Activated CD4-positive, alpha-beta T cell treated with anti-CD3 and anti-CD28 coated beads for 36 hours (primary cell): ENCODE measurements around the gene NDUFA12. TPM values are rescaled to one million over a fixed set of nuclear protein-coding genes. Genes with fewer than 3 reads are reported as not detected.

Experiments
- ATAC-seq: fragments of 200-7000 bp; cut with Tn5 transposase; one replicate; pipeline ENCODE4 v1.10.0; 2021; ENCODE audit warnings: mild to moderate bottlenecking, moderate library complexity
- CTCF ChIA-PET: fragments of 350-600 bp; sonication (Branson Sonifier 250); formaldehyde crosslinking; loops from one replicate; lab custom pipeline; 2021; ENCODE audit warnings: antibody characterized with exemption; lab: Charles Lee
- POLR2A ChIA-PET: fragments of 350-600 bp; sonication (Branson Sonifier 250); formaldehyde crosslinking; loops from one replicate; lab custom pipeline; 2021; ENCODE audit warnings: antibody characterized with exemption, inconsistent platforms; lab: Charles Lee
- DNase-seq: peaks from one replicate; pipeline ENCODE4 v3.0.0-alpha.2; 2020
- H3K27ac Mint-ChIP-seq: one replicate; pipeline ENCODE4 v1.8.0; 2021; ENCODE audit warnings: mixed read lengths
- H3K27me3 Mint-ChIP-seq: one replicate; pipeline ENCODE4 v1.8.0; 2021; ENCODE audit warnings: mixed read lengths
- H3K36me3 Mint-ChIP-seq: one replicate; pipeline ENCODE4 v1.8.0; 2021; ENCODE audit warnings: low read depth, mixed read lengths
- H3K4me1 Mint-ChIP-seq: one replicate; pipeline ENCODE4 v1.8.0; 2021; ENCODE audit warnings: mixed read lengths
- H3K4me3 Mint-ChIP-seq: one replicate; pipeline ENCODE4 v1.8.0; 2021; ENCODE audit warnings: mild to moderate bottlenecking, moderate library complexity, mixed read lengths
- H3K9me3 Mint-ChIP-seq: one replicate; pipeline ENCODE4 v1.8.0; 2021; ENCODE audit warnings: low read depth, mixed read lengths
- intact Hi-C, 2 experiments: fragments of 100-400 bp; cut with DNase I in 1 of 2; cut with micrococcal nuclease in 1 of 2; formaldehyde crosslinking; loops; one replicate each; pipeline versions ENCODE4 v1.14.2 to v1.15.1; 2022 to 2024; cut with DNase I, micrococcal nuclease
- total RNA-seq, 2 experiments: library from RNA; stranded (reverse); gene quantifications; one replicate each; pipeline ENCODE4 v1.2.3, GENCODE V29; 2021

Gene NDUFA12
- total RNA-seq, 2 experiments from 2014 or later, result 135 to 194 TPM

DNA sequence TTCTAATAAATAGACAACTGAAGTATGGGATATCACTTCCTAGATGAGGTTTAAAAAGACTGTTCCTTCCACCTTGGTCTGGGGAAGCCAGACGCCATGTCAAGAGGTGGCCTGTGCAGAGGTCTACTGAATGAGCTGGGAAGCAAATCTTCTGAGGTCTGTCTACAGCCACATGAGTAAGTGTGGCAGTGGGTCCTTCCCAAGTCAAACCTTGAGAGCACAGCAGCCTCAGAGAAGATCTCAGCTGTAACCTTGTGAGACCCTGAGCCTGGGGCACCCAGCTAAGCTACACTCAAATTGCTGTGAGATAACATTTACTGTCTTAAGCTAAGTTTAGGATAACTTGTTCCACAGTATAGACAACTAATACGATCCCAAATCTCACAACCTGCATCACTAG is 20.2 kb downstream of the NDUFA12 start:
- H3K27ac Mint-ChIP-seq, result no peak overlapping the region
- intact Hi-C loops, result loop anchor here (5.0 to 10.0 kb wide), 3 partner anchors 41 to 839 kb away; partner anchors contain the start of gene PLXNC1 (in 1 of the 2)
- H3K9me3 Mint-ChIP-seq, result no peaks in the 10 kb centered on the region
- H3K4me1 Mint-ChIP-seq, result peaks cover 62% of the 10 kb centered on the region
- ChIA-PET POLR2A (no interaction called here), CTCF (interaction anchor here (0.8 to 1.2 kb wide), 2 partner anchors 10 to 102 kb away, joined by 3 to 4 read pairs; no protein-coding TSS in a partner anchor)
- no peak overlapping the region for H3K4me3 Mint-ChIP-seq
- ATAC-seq (no peak), DNase-seq (no peak)
- no peaks in the 10 kb centered on the region for H3K27me3 Mint-ChIP-seq
- H3K36me3 Mint-ChIP-seq, result peaks cover 19% of the 10 kb centered on the region

DNA sequence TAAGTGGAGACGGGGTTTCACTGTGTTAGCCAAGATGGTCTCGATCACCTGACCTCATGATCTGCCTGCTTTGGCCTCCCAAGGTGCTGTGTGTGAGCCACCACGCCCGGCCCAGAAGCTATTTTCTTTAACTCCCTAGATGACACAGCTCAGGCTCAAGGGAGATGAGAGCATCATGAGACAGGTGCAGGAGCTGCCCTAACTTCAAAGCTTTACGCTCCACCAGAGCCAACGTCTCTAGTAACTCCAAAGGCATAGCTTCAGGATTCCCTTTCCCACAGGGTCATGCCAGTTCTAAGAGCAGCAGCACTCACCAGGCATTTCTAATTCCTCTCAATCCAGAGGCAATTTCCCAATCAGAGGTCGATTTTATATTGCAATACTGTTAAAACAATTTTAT is 21.0 kb downstream of the NDUFA12 start:
- POLR2A ChIA-PET, result interaction anchor here (1.4 kb wide), 1 partner anchor 8 kb away, joined by 4 read pairs; no protein-coding TSS in a partner anchor
- CTCF ChIA-PET, result interaction anchor here (0.8 to 1.3 kb wide), 5 partner anchors 9 to 272 kb away, joined by 3 to 4 read pairs (median 3); no protein-coding TSS in a partner anchor
- intact Hi-C loops, result loop anchor here (5.0 to 10.0 kb wide), 3 partner anchors 40 to 838 kb away; partner anchors contain the start of gene PLXNC1 (in 1 of the 2)

DNA sequence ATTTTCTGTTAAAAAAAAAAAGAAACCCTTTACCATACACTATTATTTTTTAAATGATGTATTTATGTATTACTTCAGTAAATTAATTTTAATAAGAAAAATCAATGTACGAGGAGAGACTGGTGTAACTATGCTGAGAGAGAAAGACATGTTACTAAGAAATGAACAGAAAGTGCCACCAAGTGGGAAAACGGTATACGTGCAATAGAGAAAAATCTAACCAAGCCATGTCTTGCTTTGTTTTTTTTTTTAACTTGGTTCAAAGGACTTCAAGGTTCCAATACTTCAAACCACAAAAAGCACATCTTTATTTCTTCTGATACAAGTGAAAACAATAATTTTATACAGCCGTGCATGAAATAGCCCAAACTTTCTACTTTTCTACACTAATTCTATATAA is 22.9 kb downstream of the NDUFA12 start:
- CTCF ChIA-PET, result interaction anchor here (0.7 to 0.9 kb wide), 2 partner anchors 10 to 554 kb away, joined by 3 to 4 read pairs; no protein-coding TSS in a partner anchor

More for the DNA sequence above, 21.0 kb downstream of the NDUFA12 start:
- DNase-seq (no peak), ATAC-seq (no peak)
- Mint-ChIP-seq H3K4me1 (peaks cover 60% of the 10 kb centered on the region), H3K9me3 (no peaks in the 10 kb centered on the region), H3K4me3 (no peak overlapping the region), H3K27me3 (no peaks in the 10 kb centered on the region), H3K36me3 (peaks cover 15% of the 10 kb centered on the region), H3K27ac (no peak overlapping the region)

DNA sequence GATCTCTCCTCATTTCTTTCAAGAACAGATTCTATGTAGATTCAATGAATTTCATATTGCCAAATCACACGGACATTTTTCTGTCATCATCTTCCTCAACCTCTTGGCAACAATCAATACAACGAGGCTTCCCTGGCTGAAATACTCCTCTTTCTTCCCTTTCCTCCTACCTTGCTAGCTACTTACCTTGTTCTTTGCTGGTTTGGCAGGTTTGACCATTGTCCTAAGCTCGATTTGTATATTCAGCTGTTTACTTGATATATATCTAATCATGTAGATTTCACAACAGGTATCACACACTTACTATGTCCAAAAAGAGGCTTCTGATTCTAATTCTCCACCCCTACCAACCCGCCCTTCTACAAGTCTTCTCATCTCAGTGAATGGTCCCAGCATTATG is 23.6 kb downstream of the NDUFA12 start:
- H3K4me1 Mint-ChIP-seq, result peaks cover 51% of the 10 kb centered on the region
- intact Hi-C loops, result loop anchor here (5.0 to 10.0 kb wide), 3 partner anchors 38 to 835 kb away; partner anchors contain the start of gene PLXNC1 (in 1 of the 2)
- H3K36me3 Mint-ChIP-seq, result peaks cover 13% of the 10 kb centered on the region
- H3K9me3 Mint-ChIP-seq, result no peaks in the 10 kb centered on the region
- H3K4me3 Mint-ChIP-seq, result no peak overlapping the region
- ChIA-PET POLR2A (no interaction called here), CTCF (interaction anchor here (0.6 to 0.7 kb wide), 2 partner anchors 11 to 382 kb away, joined by 3 read pairs; no protein-coding TSS in a partner anchor)
- H3K27me3 Mint-ChIP-seq, result no peaks in the 10 kb centered on the region
- DNase-seq (no peak), ATAC-seq (no peak)
- no peak overlapping the region for H3K27ac Mint-ChIP-seq

More for the DNA sequence above, 22.9 kb downstream of the NDUFA12 start:
- peak; percentile 64 for ATAC-seq
- no peaks in the 10 kb centered on the region for H3K27me3 Mint-ChIP-seq
- H3K4me1 Mint-ChIP-seq, result peaks cover 51% of the 10 kb centered on the region
- no peak overlapping the region for H3K4me3 Mint-ChIP-seq
- no peak overlapping the region for H3K27ac Mint-ChIP-seq
- no peak for DNase-seq
- POLR2A ChIA-PET, result no interaction called here
- H3K36me3 Mint-ChIP-seq, result peaks cover 11% of the 10 kb centered on the region
- H3K9me3 Mint-ChIP-seq, result no peaks in the 10 kb centered on the region
- intact Hi-C loops, result loop anchor here (5.0 to 10.0 kb wide), 3 partner anchors 38 to 836 kb away; partner anchors contain the start of gene PLXNC1 (in 1 of the 2)

DNA sequence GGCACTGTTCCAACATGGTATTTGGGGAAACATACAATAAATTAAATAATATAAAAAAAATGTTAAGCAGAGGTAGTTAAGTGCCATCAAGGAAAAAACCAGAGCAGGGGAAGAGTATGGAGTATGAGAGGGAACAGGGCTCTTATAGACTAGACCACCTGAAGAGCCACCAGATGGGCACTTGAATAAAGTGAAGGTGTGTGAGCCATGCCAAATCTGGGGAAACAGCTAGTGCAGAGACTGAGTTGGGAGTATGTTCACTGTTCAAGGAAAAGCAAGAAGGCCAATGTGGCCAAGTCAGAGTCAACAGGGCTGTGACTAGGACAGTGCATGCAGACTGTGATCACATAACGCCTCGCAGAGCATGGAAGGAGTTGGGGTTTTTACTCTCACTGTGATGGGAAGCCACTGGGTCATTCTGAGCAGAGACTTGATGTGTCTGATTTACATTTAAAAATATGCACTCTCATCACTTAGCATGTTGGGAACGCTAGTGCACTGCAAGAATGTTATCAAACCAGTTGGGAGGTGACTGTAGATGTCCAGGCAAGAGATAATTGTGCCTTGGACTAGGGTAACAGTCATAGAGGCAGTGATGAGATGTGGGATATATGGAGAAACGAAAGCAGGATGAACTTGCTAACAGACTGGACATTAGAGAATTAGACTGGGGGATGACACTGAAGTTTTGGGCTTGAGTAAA is 25.6 kb downstream of the NDUFA12 start:
- intact Hi-C loops, result no loop called here
- no peak for DNase-seq
- peaks cover 37% of the 10 kb centered on the region for H3K4me1 Mint-ChIP-seq
- peaks cover 15% of the 10 kb centered on the region for H3K36me3 Mint-ChIP-seq
- no peak for ATAC-seq
- no peaks in the 10 kb centered on the region for H3K9me3 Mint-ChIP-seq
- no peak overlapping the region for H3K27ac Mint-ChIP-seq
- ChIA-PET CTCF (no interaction called here), POLR2A (no interaction called here)
- no peak overlapping the region for H3K4me3 Mint-ChIP-seq
- no peaks in the 10 kb centered on the region for H3K27me3 Mint-ChIP-seq

DNA sequence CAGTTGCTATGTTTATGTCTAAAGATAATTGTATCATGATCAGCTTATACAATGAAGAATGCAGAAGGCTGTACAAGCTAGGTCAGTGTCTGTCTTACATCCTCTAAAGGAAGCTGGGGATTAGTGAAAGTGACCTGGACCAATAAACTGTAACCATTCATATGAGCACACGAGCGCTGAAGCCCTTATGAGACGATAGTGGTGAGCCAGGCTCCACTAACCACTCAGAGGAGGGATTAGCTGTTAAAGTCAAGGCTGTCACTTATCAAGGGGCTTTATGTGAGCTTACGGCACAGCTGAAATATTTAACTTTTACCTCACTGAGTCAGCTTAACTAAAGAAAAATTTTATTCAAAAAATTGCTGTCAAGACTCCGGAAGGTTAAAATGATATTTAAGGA is 30.3 kb downstream of the NDUFA12 start:
- H3K27me3 Mint-ChIP-seq, result no peaks in the 10 kb centered on the region
- no peak overlapping the region for H3K27ac Mint-ChIP-seq
- intact Hi-C loops, result no loop called here
- no peaks in the 10 kb centered on the region for H3K9me3 Mint-ChIP-seq
- CTCF ChIA-PET, result interaction anchor here (1.1 to 1.2 kb wide), 3 partner anchors 9 to 71 kb away, joined by 3 read pairs; no protein-coding TSS in a partner anchor
- ATAC-seq (no peak), DNase-seq (no peak)
- POLR2A ChIA-PET, result no interaction called here
- no peak overlapping the region for H3K4me3 Mint-ChIP-seq
- H3K4me1 Mint-ChIP-seq, result peaks cover 9% of the 10 kb centered on the region
- H3K36me3 Mint-ChIP-seq, result peaks cover 19% of the 10 kb centered on the region

DNA sequence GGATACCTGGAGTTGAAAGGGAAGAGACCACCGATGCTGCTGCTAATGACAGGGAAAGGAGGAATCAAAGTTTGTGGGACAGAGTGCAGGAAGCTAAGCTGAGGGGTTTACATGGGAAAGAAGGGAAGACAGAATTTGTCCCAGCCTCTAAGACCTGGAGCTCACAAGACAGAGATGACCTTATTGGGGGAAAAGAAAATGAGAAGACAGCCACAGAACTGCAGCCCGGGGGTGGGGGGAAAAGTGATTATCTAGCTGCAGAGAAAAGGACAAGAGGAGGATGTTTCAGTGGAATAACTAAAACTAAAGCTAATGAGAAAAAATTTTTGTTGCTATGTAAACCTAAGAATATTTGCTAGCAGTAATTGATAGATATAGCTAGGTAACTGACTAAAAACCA is 30.7 kb downstream of the NDUFA12 start:
- ATAC-seq (no peak), DNase-seq (no peak)
- intact Hi-C loops, result no loop called here
- H3K36me3 Mint-ChIP-seq, result peaks cover 19% of the 10 kb centered on the region
- H3K27me3 Mint-ChIP-seq, result no peaks in the 10 kb centered on the region
- H3K4me3 Mint-ChIP-seq, result no peak overlapping the region
- POLR2A ChIA-PET, result no interaction called here
- H3K4me1 Mint-ChIP-seq, result peaks cover 4% of the 10 kb centered on the region
- no peak overlapping the region for H3K27ac Mint-ChIP-seq
- CTCF ChIA-PET, result interaction anchor here (0.5 to 1.2 kb wide), 4 partner anchors 9 to 72 kb away, joined by 3 read pairs; no protein-coding TSS in a partner anchor
- no peaks in the 10 kb centered on the region for H3K9me3 Mint-ChIP-seq

DNA sequence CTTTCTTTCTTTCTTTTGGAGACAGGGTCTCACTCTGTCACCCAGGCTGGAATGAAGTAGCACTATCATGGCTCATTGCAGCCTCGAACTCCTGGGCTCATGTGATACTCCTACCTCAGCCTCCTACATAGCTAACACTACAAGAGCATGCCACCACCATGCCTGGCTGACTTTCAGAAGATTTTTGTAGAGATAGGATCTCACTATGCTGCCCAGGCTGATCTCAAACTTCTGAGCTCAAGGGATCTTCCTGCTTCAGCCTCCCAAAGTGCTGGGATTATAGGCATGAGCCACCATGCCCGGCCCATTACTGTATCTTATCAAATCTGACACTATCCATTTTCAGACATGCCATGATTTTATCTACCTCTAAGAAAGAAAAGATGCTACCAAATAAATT is 31.6 kb downstream of the NDUFA12 start:
- ChIA-PET CTCF (interaction anchor here (0.6 to 1.2 kb wide), 2 partner anchors 10 to 20 kb away, joined by 3 read pairs; no protein-coding TSS in a partner anchor), POLR2A (no interaction called here)
- Mint-ChIP-seq H3K36me3 (peaks cover 19% of the 10 kb centered on the region), H3K4me3 (no peak overlapping the region), H3K27me3 (no peaks in the 10 kb centered on the region), H3K9me3 (no peaks in the 10 kb centered on the region), H3K4me1 (no peaks in the 10 kb centered on the region), H3K27ac (no peak overlapping the region)
- intact Hi-C loops, result no loop called here
- ATAC-seq, result no peak
- DNase-seq, result no peak

DNA sequence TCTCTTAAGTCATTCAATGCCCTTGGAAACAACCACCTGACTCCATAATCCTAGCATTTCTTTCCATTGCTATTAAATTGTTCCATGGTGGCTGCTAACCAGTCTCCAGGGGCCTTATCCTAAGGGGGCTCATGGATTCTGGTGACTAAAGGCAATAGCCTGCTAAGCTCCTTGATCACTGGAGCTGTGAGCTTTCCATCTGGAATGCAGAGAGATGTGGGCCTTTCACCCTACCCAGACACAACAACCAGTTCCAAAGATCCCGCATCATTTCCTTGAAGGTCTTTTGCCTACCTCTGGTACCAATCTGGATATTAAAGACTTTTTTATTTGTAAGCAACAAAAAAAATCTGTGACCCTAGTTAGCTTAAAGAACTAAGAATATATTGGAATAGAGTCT is 32.9 kb downstream of the NDUFA12 start:
- H3K27ac Mint-ChIP-seq, result no peak overlapping the region
- no peaks in the 10 kb centered on the region for H3K4me1 Mint-ChIP-seq
- DNase-seq (no peak), ATAC-seq (no peak)
- peaks cover 16% of the 10 kb centered on the region for H3K36me3 Mint-ChIP-seq
- intact Hi-C loops, result no loop called here
- no peak overlapping the region for H3K4me3 Mint-ChIP-seq
- no peaks in the 10 kb centered on the region for H3K9me3 Mint-ChIP-seq
- ChIA-PET CTCF (interaction anchor here (0.6 kb wide), 1 partner anchor 56 kb away, joined by 3 read pairs; no protein-coding TSS in a partner anchor), POLR2A (no interaction called here)
- H3K27me3 Mint-ChIP-seq, result no peaks in the 10 kb centered on the region

DNA sequence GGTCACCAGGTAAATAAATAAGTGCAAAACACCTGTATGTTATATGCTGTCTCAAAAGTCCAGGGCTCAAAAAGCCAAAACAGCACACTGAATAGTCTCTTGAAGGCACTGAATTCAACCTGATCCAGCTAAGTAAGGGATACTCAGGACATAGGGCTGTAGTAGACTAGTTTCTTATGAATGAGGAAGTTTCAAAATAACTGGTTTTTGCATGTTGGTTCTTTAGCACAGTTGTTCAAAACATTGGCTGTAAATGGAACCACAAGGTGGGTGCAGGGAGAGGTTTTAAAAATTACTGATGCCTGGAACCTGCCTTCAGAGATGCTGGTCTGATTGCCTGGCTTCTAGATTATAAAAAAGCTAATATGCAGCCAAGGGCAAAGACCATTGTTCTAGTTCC is 34.1 kb downstream of the NDUFA12 start:
- intact Hi-C loops, result no loop called here
- no peak for ATAC-seq
- ChIA-PET POLR2A (no interaction called here), CTCF (interaction anchor here (0.5 to 0.7 kb wide), 2 partner anchors 21 to 59 kb away, joined by 3 read pairs; no protein-coding TSS in a partner anchor)
- DNase-seq, result no peak
- Mint-ChIP-seq H3K27ac (no peak overlapping the region), H3K9me3 (no peaks in the 10 kb centered on the region), H3K36me3 (peaks cover 12% of the 10 kb centered on the region), H3K27me3 (no peaks in the 10 kb centered on the region), H3K4me1 (no peaks in the 10 kb centered on the region), H3K4me3 (no peak overlapping the region)

DNA sequence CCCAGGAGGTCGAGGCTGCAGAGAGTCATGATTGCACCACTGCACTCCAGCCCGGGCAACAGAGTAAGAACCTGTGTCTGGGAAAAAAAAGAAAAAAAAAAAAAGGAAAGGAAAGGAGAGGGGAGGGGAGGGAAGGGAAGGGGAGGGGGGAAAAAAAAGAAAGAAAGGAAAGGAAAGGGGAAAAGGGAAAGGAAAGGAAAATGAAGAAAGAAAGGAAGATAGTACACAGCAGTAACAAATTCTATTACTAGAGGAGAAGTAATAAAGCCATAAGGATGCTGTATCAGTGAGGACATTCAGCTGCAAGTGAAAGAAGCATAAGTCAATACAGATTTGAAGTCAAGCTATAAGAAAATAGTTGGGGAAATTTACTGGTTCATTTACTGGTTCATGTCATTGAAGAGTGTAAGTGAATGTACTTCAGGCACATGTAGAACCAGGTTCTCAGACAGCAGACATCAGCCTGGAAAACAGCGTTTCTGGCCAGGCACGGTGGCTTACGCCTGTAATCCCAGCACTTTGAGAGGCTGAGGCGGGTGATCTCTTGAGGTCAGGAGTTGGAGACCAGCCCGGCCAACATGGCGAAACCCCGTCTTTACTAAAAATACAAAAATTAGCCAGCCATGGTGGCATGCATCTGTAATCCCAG is 37.4 kb downstream of the NDUFA12 start:
- CTCF ChIA-PET, result interaction anchor here (0.6 kb wide), 1 partner anchor 53 kb away, joined by 3 read pairs; no protein-coding TSS in a partner anchor
- DNase-seq (no peak), ATAC-seq (no peak)
- Mint-ChIP-seq H3K9me3 (no peaks in the 10 kb centered on the region), H3K36me3 (peaks cover 3% of the 10 kb centered on the region), H3K27me3 (no peaks in the 10 kb centered on the region), H3K4me1 (no peaks in the 10 kb centered on the region), H3K27ac (no peak overlapping the region), H3K4me3 (no peak overlapping the region)
- intact Hi-C loops, result no loop called here
- POLR2A ChIA-PET, result no interaction called here
